Activated T-cell treated with anti-CD3 and anti-CD28 coated beads, Interleukin-2, amount 50 U/mL, for 4 hours (primary cell): ENCODE measurements around the gene PPP2R3B. TPM values are rescaled to one million over a fixed set of nuclear protein-coding genes. Genes with fewer than 3 reads are reported as not detected.
"Not testable (repeated sequence)": the region's sequence is repeated elsewhere in the genome, so short reads cannot be mapped to it uniquely, and the experiment has no call there.

Experiments
- ATAC-seq, 2 donors: fragments of 200-7000 bp; cut with Tn5 transposase; one replicate each; pipeline ENCODE4 v1.10.0; 2021
- DNase-seq: peaks from one replicate; pipeline ENCODE4 v3.0.0-alpha.2; 2020
- H3K27me3 Mint-ChIP-seq: one replicate; pipeline ENCODE4 v1.8.0; 2021; ENCODE audit warnings: low read depth, mixed read lengths
- H3K36me3 Mint-ChIP-seq: one replicate; pipeline ENCODE4 v1.8.0; 2022; ENCODE audit warnings: mixed read lengths; ENCODE audit not compliant: insufficient read depth
- H3K4me1 Mint-ChIP-seq: one replicate; pipeline ENCODE4 v1.8.0; 2021; ENCODE audit warnings: low read depth, mixed read lengths
- H3K4me3 Mint-ChIP-seq: one replicate; pipeline ENCODE4 v1.8.0; 2021; ENCODE audit warnings: mild to moderate bottlenecking, moderate library complexity, mixed read lengths
- H3K9me3 Mint-ChIP-seq: one replicate; pipeline ENCODE4 v1.8.0; 2021; ENCODE audit warnings: mixed read lengths
- total RNA-seq, 3 donors: library from RNA; stranded (reverse); gene quantifications; one replicate each; pipeline ENCODE4 v1.2.1, GENCODE V29; 2021

The PPP2R3B gene
- total RNA-seq, 3 donors from 2014 or later, result 29.0 to 47.6 (median 30.3) TPM

DNA sequence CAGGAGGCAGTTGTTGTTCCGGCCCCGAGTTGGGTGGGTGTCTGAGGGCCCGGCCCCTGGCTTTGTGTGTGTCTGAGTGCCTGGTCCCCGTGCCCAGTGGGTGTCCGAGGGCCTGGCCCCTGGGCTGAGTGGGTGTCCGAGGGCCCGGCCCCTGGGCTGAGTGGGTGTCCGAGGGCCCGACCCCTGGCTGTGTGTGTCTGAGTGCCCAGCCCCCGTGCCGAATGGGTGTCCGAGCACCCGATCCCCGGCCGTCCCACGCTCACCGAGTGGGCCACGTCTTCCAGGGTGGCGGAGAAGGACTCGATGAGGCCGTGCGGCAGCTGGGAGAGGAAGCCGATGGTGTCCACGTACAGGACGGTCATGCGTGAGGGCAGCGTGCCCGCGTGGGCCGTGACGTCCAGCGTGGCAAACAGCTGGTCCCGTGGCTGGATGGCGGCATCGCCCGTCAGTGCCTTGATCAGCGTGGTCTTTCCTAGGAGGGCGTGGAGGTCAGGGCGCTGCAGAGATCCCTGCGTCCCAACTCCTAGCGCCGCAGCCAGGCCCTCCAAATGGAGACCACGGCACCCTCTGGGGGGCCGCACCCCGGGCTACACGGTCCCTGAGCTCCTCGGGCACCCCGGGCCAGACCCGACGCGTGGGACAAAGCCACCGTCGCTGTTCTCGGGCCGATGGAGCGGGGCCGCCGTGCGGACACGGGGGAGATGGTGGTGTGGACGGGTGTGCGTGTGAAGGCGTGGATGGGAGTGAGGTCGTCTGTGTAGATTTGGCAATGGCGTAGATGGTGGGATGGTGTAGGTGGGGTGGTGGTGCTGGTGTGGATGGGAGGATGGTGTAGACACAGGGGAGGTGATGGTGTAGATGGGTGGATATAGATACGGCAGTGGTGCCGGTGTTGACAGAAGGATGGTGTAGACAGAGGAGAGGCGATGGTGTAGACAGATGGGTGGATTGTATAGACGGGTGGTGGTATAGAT, 75.3 kb downstream of the PPP2R3B start:
- Mint-ChIP-seq H3K4me1 (peaks cover under 1% of the 10 kb centered on the region), H3K9me3 (no peaks in the 10 kb centered on the region), H3K36me3 (peaks cover 22% of the 10 kb centered on the region), H3K27me3 (no peaks in the 10 kb centered on the region), H3K4me3 (no peak overlapping the region)
- DNase-seq (no peak), ATAC-seq (no peak)

DNA sequence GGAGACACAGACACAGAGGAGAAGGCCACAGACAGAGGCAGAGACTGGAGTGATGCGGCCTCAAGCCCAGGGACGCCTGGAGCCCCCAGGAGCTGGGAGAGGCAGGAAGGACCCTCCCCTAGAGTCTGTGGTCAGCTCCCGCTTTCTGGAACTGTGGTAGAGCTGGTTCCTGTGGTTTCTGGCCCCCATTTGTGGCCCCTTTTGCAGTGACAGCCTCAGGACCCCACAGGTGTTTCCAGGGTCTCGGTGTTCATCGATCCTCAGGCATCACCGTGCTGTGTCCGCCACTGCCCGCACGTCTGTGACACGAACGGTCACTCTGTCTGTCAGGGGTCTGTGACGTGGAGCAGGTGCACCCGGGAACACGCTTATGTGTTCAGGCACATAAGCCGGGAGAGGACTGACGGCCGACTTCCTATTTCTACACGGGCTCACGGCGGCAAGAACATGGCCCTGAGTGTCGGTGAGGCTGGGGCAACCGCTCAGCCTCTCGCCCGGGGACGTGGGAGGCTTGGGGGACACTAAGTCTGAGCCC, 76.0 kb downstream of the PPP2R3B start:
- Mint-ChIP-seq H3K36me3 (peaks cover 25% of the 10 kb centered on the region), H3K27me3 (no peaks in the 10 kb centered on the region), H3K9me3 (no peaks in the 10 kb centered on the region), H3K4me3 (no peak overlapping the region), H3K4me1 (no peaks in the 10 kb centered on the region)
- no peak for DNase-seq
- ATAC-seq, result no peak

DNA sequence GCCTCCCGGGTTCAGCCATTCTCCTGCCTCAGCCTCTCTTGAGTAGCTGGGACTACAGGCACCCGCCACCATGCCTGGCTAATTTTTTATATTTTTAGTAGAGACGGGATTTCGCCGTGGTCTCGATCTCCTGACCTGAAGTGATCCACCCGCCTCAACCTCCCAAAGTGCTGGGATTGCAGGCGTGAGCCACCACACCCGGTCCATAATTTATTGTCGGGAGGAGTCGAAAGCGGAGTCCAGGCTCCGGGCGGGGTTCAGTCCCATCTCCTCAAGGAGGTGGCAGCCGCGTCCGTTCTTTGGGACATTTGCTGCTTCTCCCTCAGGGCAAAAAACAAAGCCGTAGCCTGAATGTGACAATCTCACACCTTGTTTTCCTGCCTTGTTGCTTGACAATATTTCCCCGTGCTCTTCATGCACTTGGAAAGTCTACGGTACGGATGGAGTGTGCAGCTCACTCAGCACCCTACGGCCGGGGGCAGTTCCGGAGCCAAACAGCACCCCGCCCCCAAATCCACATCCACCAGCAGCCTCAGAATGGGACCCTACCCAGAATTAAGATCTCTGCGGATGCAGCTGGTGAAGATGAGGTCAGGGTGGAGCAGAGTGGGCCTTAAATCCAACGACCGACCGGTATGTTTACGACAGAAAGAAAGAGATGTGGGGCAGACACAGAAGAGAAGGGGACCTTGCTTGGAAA, 77.7 kb downstream of the PPP2R3B start:
- Mint-ChIP-seq H3K27me3 (no peaks in the 10 kb centered on the region), H3K9me3 (no peaks in the 10 kb centered on the region), H3K36me3 (peaks cover 34% of the 10 kb centered on the region), H3K4me1 (no peaks in the 10 kb centered on the region), H3K4me3 (no peak overlapping the region)
- DNase-seq (no peak), ATAC-seq (no peak)

DNA sequence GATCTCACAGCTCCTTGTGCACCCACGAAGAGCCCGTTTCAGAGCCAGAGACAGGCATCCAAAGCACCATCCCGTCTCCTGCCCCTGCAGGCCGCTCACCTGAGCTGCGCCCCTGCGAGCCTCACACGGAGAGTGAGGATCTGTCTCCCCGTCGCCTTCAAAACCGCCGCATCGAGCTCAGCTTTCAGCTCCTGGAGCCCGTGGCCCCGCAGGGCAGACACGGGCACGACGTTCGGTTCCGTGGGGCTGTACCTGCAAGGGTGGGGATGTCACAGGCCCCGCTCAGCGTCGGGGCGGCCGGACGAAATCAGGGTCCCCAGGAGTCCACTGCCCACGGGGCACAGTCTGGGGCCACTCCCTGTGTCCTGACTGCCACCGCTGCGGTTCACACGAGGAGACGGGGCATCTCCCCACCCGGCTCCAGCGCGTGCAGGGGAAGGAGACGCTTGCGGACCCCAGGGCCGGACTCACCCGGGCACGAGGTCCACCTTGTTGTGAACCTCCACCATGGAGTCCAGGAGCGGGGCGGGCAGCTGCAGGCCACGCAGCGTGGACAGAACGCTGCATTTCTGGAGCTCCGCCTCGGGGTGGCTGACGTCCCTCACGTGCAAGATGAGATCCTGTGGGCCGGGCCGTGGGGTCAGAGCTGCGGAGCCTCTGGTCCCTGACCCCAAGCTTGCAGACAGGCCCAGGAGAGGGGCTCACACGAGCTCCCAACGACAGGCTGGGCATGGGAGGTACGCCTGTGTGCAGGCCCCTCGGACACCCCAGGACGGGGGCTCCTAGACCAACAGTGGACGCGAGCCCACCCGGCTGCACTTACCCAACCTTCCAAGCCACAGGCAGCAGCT, 79.2 kb downstream of the PPP2R3B start:
- H3K27me3 Mint-ChIP-seq, result no peaks in the 10 kb centered on the region
- H3K4me1 Mint-ChIP-seq, result no peaks in the 10 kb centered on the region
- no peak overlapping the region for H3K4me3 Mint-ChIP-seq
- no peaks in the 10 kb centered on the region for H3K9me3 Mint-ChIP-seq
- peaks cover 37% of the 10 kb centered on the region for H3K36me3 Mint-ChIP-seq
- DNase-seq (no peak), ATAC-seq (no peak)

DNA sequence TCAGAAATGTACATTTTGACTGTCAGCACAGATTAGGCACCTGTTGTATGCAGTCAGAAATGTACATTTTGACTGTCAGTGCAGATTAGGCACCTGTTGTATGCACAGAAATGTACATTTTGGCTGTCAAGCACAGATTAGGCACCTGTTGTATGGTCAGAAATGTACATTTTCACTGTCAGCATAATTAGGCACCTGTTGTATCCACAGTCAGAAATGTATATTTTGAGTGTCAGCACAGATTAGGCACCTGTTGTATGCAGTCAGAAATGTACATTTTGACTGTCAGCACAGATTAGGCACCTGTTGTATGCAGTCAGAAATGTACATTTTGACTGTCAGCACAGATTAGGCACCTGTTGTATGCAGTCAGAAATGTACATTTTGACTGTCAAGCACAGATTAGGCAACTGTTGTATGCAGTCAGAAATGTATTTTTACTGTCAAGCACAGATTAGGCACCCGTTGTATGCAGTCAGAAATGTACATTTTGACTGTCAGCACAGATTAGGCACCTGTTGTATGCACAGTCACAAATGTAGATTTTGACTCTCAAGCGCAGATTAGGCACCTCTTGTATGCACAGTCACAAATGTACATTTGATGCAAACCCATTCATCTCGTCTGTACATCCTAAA, 80.0 kb downstream of the PPP2R3B start:
- H3K27me3 Mint-ChIP-seq, H3K4me1 Mint-ChIP-seq, ATAC-seq, H3K4me3 Mint-ChIP-seq, H3K9me3 Mint-ChIP-seq, DNase-seq: not testable (repeated sequence)
- H3K36me3 Mint-ChIP-seq, result peaks cover 40% of the 10 kb centered on the region

DNA sequence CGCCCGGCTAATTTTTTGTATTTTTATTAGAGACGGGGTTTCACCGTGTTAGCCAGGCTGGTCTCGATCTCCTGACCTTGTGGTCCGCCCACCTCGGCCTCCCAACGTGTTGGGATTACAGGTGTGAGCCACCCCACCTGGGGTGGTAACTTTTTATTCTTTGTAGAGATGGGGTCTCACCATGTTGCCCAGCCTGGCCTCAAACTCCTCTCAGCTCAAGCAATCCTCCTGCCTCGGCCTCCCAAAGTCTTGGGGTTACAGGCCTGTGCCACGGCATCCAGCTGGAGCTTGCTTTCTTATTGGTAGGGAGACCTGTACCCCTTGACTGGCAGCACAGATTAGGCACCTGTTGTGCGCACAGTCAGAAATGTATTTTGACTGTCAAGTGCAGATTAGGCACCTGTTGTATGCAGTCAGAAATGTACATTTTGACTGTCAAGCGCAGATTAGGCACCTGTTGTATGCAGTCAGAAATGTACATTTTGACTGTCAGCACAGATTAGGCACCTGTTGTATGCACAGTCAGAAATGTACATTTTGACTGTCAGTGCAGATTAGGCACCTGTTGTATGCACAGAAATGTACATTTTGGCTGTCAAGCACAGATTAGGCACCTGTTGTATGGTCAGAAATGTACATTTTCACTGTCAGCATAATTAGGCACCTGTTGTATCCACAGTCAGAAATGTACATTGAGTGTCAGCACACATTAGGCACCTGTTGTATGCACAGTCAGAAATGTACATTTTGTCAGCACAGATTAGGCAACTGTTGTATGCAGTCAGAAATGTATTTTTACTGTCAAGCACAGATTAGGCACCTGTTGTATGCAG, 80.7 kb downstream of the PPP2R3B start:
- H3K9me3 Mint-ChIP-seq, H3K27me3 Mint-ChIP-seq, ATAC-seq, DNase-seq, H3K4me3 Mint-ChIP-seq, H3K4me1 Mint-ChIP-seq: not testable (repeated sequence)
- H3K36me3 Mint-ChIP-seq, result peaks cover 43% of the 10 kb centered on the region

DNA sequence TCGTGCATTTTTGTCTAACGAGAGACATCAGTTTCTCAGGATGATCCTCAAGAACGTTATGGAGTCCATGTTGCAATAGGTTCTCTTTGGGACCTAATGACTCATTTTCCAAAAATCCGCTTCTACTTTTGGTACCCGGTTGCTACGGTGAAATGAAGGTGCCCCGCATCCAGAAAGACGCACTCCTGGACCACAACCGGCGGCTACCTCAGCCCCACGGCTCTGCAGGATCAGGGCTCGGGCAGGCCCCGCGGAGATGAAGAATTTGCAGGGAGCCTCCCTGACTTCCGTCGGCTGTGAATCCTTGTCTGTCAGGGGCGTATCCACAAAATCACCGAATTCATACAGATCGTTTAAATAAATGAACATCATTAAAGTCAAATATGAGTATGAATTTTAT, 83.7 kb downstream of the PPP2R3B start:
- H3K4me3 Mint-ChIP-seq, result no peak overlapping the region
- DNase-seq, result no peak
- H3K4me1 Mint-ChIP-seq, result no peaks in the 10 kb centered on the region
- no peak for ATAC-seq
- no peaks in the 10 kb centered on the region for H3K27me3 Mint-ChIP-seq
- H3K36me3 Mint-ChIP-seq, result peaks cover 33% of the 10 kb centered on the region
- no peaks in the 10 kb centered on the region for H3K9me3 Mint-ChIP-seq

DNA sequence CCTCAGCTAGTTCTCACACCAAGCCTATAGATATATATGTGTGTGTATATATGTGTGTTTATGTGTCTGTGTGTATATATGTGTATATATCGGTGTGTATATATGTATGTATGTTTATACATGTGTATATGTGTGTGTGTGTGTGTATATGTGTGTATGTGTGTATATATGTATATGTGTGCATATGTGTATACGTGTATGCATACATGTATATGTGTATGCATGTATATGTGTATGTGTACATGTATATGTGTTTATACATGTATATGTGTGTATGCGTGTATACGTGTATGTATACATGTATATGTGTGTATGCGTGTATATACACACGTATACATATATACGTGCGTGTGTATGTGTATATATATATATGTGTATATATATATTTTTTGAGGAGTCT, 86.4 kb downstream of the PPP2R3B start:
- Mint-ChIP-seq H3K9me3 (no peaks in the 10 kb centered on the region), H3K4me3 (no peak overlapping the region), H3K4me1 (no peaks in the 10 kb centered on the region), H3K36me3 (peaks cover 28% of the 10 kb centered on the region), H3K27me3 (no peaks in the 10 kb centered on the region)
- DNase-seq (no peak), ATAC-seq (no peak)

DNA sequence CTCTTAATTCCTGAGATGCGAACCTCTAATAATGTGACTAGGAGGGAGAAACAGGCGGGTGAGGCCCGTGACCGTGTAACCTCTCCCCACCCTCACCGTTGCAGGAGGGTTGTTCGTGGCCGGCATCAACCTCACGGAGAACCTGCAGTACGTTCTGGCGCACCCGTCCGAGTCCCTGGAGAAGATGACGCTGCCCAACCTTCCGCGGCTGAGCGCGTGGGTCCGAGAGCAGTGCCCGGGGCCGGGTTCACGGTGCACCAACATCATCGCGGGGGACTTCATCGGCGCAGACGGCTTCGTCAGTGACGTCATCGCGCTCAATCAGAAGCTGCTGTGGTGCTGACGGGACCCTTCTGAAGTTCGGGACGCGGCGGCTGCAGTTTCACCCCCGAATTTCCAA, 87.7 kb downstream of the PPP2R3B start:
- ATAC-seq (no peak), DNase-seq (no peak)
- Mint-ChIP-seq H3K4me1 (no peaks in the 10 kb centered on the region), H3K9me3 (no peaks in the 10 kb centered on the region), H3K36me3 (peaks cover 20% of the 10 kb centered on the region), H3K27me3 (no peaks in the 10 kb centered on the region), H3K4me3 (no peak overlapping the region)

DNA sequence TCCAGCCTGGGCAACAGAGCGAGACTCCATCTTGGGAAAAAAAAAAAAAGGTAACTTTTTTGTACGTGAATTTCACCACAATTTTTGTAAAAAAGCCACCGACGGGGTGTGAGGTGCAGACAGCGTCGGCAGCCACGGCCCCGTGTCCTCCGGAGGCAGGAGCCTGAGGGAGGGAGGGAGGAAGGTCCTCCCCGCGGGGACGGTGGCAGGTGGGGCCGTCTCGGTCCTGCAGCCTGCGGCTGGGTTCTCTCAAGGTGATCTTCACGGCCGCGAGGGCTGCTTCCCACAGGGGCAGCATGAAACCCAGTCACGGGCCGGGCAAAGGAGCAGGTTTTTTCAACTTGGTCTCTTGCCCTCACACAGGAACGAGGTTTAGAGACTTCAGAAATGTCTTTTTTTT, 91.6 kb downstream of the PPP2R3B start:
- DNase-seq (no peak), ATAC-seq (no peak)
- Mint-ChIP-seq H3K4me1 (no peaks in the 10 kb centered on the region), H3K36me3 (peaks cover 9% of the 10 kb centered on the region), H3K4me3 (no peak overlapping the region), H3K27me3 (no peaks in the 10 kb centered on the region), H3K9me3 (no peaks in the 10 kb centered on the region)

DNA sequence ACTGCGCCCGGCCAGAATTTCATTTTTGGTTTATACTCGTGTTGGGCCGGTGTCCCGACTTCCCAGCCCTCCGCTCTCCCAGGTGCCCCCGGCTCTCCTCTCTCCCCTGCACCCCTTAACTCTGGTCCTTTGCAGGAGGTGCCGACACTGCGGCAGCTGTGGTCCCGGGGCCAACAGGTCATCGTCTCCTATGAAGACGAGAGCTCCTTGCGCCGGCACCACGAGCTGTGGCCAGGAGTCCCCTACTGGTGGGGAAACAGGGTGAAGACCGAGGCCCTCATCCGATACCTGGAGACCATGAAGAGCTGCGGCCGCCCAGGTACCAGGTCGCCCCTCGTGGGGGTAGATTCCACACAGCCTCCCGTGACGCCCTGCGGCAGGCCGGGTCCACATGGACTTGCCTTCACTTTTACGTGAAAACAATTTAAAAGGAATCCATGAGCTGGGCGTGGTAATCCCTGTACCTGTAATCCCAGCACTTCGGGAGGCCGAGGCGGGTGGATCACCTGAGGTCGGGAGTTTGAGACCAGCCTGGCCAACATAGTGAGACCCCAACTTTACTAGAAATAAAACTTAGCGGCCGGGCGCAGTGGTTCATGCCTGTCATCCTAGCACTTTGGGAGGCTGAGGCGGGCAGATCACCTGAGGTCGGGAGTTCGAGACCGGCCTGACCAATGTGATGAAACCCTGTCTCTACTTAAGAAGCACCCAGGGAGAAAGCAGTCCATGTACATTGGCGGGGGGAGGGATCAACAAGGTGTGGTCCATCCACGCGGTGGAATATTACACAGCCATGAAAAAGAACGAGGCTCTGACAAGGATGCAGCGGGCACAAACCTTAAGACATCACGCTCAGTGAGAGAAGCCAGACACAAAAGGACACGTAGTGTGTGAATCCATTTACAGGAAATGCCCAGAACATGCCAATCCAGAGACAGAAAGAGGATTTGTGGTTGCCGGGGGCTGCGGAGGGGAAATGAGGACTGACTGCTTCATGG, 93.5 kb downstream of the PPP2R3B start:
- ATAC-seq (no peak), DNase-seq (no peak)
- Mint-ChIP-seq H3K4me1 (no peaks in the 10 kb centered on the region), H3K9me3 (no peaks in the 10 kb centered on the region), H3K27me3 (no peaks in the 10 kb centered on the region), H3K36me3 (peaks cover 9% of the 10 kb centered on the region), H3K4me3 (no peak overlapping the region)

DNA sequence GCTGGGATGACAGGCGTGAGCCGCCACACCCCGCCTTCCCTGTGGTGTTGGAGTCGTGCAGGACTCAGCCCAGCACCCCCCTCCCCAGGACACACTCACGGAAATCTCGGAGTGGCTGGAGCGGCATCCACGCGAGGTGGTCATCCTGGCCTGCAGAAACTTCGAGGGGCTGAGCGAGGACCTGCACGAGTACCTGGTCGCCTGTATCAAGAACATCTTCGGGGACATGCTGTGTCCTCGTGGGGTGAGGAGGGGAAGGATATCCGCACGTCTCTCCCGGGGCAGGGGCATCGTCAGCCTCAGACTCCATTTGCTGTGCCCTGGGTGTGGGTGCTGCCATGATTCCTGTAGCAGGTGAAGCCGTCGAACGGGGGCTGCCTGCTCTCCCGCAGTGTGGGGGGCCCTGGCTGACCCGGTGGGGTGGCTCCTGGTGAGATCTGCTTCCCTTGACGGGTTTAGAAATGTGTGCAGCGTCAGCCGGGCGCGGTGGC, 95.3 kb downstream of the PPP2R3B start:
- DNase-seq, result no peak
- H3K4me3 Mint-ChIP-seq, result no peak overlapping the region
- no peaks in the 10 kb centered on the region for H3K27me3 Mint-ChIP-seq
- H3K4me1 Mint-ChIP-seq, result no peaks in the 10 kb centered on the region
- no peaks in the 10 kb centered on the region for H3K9me3 Mint-ChIP-seq
- ATAC-seq, result no peak
- peaks cover 8% of the 10 kb centered on the region for H3K36me3 Mint-ChIP-seq
